HG02588 (cell line): Measurements from ENCODE around the gene EBI3.
"Not testable (repeated sequence)": the region's sequence is repeated elsewhere in the genome, so short reads cannot be mapped to it uniquely, and the experiment has no call there.

Source experiments
- ATAC-seq: cut with Tn5 transposase; IDR thresholded peaks from one replicate; pipeline ENCODE4 v1.9.1; 2021; ENCODE audit warnings: mild to moderate bottlenecking, moderate library complexity; ENCODE audit not compliant: unreplicated experiment

The EBI3 gene

DNA sequence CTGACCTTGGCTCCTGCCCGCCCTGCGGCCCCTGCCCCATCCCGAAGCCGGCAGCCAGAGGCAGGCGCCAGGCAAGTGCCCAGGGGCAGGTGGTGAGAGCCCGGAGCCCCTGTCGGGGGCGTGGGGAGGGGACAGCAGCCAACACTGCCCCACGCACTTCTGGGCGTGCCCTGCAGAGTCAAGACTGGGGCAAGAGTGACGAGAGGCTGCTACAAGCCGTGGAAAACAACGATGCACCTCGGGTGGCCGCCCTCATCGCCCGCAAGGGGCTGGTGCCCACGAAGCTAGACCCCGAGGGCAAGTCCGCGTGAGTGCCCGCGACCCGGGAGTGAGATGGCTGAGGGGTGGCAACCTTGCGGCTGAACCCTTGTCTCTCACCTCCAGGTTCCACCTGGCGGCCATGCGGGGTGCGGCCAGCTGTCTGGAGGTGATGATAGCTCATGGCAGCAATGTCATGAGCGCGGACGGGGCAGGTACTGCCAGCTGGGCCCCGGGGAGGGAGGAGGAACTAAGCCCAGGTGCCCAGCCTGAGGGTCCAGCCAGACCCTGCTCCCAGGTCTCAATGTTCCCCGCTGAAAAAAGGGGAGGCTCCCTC is 29.5 kb upstream of the EBI3 start:
- no peak for ATAC-seq

DNA sequence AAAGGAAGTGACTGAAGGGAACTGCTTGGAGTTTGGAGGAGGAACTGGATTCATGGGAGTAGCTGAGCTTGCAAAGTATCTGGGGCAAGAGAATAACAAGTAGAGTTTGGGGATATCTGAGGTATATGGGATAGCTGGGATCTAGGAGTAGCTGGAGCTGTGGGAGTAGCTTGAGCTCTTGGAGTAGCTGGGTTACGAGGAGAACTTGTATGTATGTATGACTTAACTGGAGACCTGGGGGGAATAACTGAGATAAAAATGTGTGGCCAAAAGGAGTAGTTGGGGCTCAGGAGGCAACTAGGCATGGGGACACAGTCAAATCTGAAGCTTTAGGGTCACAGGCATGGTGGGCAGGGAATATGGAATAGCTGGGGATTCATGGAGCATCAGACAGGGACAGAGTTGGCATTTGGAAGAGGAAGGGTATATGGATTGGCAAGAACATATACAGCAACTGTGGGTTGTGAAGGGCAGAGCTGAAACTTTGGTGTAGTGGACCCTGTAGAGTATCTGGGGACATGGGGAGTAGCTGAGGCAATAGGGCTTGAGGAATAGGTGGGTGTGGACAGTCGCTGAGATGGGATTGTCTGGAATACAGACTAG is 28.3 kb upstream of the EBI3 start:
- no peak for ATAC-seq

DNA sequence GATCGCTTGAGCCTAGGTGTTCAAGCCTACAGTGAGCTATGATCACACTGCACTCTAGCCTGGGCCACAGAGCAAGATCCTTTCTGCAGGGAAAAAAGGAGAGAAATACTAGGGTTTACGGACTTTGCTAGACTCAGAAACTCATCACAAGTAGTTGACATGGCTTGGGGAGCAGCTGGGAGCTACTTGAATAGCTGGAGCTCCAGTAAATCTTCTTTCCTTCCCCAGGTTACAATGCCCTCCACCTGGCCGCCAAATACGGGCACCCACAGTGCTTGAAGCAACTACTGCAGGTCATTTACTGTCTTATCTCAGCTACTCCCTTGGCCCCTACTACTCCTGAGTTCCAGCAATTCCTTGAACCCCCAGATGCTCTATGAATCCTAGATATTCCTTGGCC is 27.5 kb upstream of the EBI3 start:
- ATAC-seq, result no peak

DNA sequence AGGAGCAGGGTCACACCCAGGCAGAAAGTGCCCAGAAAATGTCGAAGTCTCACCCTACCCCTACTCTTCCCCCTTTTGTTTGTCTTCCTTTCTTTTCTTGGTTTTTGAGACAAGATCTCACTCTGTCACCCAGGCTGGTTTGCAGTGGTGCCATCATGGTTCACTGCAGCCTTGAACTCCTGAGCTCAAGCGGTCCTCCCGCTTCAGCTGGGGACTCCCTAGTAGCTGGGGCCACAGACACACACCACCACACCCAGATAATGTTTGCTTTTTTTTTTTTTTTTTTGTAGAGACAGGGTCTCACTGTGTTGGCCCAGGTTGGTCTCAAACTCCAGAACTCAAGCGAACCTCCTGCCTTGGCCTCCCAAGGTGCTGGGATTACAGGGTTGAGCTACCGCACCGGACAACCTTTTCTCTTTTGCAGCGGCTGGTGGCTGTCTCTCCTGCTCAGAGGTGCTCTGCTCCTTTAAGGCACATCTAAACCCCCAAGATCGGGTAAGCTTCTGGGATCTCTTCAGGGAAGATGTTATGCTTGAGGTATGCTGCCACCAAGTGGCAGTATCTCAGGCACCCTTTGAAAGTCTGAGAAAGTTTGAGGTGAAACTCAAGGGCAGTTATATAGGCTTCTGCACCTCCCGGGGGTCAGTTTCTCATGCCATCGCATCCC is 22.4 kb upstream of the EBI3 start:
- no peak for ATAC-seq

DNA sequence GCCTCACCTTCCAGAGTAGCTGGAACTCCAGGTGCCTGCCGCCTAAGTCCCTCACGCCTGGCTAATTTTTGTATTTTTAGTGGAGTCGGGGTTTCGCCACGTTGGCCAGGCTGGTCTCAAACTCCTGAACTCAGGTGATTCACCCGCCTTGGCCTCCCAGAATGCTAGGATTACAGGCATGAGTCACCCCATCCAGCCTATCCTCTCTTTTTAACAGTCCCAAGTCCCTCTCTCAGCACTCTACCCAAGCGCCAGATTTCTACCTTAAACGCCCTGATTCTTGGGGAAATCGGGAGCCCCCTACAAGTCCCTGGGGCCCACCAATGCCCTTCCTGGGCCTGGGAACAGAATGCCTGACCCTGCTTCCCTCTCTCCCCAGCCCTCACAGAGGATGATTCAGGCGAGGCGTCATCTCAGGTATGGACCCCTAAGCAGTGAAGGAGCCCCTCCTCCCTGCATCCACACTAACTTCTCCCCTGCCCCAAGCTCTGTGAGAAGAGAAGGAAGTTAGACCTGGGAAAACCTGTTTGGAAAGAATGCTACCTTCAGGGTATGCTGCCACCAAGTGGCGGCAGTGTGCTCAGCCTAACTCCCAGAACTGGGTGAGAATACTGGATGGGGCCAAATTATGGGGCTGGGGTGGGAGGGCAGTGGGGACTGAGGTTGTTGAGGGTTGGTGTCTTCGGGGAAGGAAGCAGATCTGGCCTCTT is 20.8 kb upstream of the EBI3 start:
- ATAC-seq, result no peak

DNA sequence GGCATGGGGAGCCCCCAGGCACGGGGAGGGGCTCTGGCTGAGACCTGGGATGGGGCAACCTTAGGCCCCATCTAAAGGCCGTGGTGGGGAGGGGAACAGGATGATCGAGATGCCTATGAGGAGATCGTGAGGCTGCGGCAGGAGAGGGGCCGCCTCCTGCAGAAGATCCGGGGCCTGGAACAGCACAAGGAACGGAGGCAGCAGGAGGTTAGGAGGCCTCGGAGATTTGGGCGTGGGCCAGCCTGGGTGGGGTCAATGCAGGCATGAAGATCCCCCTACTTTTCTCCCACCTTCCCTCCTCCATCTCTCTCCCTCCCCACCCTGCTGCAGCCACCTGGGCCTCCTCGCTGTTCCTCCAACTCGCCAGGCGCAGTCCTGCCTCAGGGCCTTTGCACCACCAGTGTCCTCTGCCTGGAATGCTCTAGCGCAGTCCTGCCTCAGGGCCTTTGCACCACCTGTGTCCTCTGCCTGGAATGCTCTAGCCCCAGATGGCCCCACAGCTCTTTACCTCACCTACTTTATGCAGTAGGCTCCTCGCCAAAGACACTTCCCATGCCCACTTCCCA is 19.1 kb upstream of the EBI3 start:
- ATAC-seq, result no peak

DNA sequence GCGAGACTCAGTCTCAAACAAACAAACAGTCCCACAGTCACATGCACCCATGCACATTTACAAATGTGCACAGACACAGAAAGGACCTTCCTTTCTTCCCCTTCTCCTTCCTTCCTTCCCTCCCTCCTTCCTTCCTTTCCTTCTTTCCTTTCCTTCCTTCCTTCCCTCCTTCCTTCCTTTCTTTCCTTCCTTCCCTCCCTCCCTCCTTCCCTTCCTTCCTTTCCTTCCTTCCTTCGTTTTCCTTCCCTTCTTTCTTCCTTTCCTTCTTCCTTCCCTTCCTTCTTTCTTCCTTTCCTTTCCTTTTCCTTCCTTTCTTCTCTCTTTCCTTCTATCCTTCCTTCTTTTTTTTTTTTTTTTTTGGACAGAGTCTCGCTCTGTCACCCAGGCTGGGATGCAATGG is 16.2 kb upstream of the EBI3 start:
- ATAC-seq, result no peak

DNA sequence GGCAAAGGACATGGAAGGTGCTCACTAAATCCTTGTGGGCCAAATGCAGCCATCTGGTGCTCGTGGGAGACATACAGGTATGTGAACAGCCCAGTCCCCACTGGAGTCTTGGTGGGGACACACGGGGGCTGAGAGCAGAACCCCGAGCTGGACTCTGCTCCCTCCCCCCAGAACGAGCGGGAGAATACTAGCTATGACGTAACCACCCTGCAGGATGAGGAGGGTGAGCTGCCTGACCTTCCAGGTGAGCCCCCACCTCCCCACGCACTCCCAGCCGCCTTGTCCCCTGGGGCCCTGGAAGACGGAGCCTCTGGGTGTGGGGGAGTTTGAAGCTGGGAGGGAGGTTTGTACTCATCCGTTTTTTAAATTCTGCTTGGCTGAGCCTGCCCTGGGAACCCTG is 13.5 kb upstream of the EBI3 start:
- no peak for ATAC-seq

DNA sequence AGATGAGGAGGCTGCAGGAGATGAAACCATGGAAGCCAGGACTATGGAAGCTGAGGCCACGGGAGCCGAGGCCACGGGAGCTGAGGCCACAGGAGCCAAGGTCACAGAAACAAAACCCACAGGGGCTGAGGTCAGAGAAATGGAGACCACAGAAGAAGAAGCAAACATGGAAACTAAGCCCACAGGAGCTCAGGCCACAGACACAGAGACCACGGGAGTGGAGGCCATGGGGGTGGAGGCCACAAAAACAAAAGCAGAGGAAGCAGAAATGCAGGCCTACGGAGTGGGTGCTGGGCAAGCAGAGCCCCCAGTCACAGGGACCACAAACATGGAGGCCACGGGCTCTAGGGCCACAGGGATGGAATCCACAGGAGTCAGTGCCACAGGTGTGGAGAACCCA is 12.5 kb upstream of the EBI3 start:
- ATAC-seq, result no peak

DNA sequence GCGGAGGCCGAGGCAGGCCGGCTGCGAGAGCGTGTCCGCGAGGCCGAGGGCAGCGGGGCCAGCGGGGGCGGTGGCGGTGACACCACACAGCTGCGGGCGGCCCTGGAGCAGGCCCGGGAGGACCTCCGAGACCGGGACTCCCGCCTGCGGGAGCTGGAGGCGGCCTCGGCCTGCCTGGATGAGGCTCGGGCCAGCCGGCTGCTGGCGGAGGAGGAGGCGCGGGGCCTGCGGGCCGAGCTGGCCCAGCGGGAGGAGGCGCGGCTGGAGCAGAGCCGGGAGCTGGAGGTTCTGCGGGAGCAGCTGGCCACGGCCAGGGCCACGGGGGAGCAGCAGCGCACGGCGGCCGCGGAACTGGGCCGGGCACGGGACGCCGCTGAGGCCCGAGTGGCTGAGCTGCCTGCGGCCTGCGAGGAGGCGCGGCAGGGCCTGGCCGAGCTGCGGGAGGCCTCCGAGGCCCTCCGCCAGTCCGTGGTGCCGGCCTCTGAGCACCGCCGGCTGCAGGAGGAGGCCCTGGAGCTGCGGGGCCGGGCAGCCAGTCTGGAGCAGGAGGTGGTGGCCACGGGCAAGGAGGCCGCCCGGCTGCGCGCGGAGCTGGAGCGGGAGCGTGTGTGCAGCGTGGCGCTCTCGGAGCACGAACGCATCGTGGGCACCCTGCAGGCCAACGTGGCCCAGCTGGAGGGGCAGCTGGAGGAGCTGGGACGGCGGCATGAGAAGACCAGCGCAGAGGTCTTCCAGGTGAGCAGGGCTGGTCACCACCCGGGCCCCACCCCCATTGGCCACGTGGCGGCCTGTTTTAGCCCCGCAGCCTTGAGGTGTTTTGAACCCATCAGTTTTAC is 11.7 kb upstream of the EBI3 start:
- ATAC-seq, result no peak

DNA sequence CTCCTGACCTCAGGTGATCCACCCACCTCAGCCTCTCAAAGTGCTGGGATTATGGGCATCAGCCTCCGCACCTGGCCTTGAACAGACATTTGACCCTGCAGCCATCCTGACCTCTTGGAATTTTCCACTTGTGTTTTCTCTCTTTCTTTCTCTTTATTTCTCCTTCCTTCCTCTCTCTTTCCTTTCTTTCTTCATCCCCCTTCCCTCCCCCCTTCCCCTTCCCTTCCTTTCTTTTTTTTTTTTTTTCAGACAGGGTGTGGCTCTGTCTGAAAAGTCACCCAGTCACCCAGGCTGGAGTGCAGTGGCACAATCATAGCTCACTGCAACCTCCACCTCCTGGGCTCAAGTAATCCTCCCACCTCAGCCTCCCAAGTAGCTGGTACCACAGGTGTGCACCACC is 10.8 kb upstream of the EBI3 start:
- ATAC-seq, result not testable (repeated sequence)

DNA sequence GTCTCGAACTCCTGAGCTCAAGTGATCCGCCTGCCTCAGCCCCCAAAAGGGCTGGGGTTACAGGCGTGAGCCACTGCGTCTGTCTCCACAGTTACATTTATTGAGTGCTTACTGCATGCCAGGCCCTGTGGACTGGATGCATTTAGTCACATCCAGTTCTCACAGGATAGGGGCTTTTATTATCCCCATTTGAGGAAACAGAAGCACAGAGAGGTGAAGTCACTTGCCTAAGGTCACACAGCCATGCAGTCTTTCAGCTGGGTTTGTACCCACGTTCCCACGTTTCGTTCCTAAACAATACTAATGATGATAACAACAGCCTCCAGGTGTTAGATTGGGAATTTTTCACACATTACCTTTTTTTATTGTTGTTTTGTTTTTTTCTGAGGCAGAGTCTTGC is 9.1 kb upstream of the EBI3 start:
- ATAC-seq, result no peak

DNA sequence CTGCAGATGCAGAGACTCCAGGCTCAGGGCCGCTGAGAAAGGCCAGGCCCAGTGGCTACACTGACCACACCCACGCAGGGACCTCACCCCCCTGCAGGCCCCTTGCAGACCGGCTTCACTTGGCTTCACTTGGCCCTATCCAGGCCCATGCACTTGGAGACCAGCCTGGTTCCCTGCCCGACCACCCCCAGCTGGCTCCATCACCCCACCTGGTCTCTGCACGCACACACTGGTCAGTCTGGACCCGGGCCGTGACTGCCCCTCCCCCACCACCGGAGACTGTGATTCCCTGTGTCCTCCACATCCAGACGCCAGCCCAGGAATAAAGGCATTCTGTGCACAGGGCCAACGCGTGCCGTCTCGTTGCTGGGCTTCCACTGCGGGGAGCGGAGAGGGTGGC is 4.9 kb upstream of the EBI3 start:
- ATAC-seq, result no peak

DNA sequence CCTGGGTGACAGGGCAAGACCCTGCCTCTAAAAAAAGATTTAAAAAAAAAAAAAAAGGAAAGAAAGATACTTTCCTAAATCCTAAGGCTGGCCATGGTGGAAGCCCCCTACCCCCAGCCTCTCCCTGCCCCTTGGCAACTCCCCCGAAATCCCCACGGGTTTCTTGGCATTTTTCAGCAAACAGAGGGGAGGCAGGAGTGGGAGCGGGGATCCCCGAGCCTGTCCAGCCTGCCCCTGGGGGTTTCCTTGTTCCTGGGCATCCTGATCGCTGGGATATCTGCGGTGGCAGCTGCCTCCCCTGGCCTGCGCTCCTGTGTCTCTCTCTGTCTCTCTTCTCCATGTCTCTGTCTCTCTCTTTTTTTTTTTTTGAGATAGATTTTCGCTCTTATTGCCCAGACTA is 3.4 kb upstream of the EBI3 start:
- no peak for ATAC-seq

DNA sequence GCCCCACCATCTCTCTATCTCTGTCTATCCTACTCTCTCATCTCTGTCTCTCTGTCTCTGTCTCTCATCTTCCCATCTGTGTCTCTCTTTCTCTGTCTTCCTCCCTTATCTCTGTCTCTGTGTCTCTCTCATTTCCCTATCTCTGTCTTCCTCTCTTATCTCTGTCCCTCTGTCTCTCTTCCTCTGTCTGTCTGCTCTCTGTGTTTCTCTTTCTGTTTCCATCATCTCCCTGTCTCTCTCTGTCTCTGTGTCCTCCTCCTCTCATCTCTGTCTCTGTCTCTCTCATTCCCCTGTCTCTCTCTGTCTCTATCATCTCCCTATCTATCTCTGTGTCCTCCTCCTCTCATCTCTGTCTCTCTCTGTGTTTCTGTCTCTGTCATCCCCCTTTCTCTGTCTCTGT is 1.6 kb upstream of the EBI3 start:
- ATAC-seq, result no peak

DNA sequence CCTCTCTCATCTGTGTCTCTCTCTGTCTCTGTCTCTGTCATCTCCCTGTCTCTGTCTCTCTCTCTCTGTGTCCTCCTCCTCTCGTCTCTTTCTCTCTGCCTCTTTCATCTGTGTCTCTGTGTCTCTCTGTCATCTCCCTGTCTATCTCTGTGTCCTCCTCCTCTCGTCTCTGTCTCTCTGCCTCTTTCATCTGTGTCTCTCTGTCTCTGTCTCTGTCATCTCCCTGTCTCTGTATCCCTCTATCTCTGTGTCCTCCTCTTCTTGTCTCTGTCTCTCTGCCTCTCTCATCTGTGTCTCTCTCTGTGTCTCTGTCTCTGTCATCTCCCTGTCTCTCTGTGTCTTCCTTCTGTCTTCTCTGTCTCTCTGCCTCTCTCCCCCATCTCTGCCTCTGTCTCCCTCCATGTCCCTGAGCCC is 551 bp upstream of the EBI3 start:
- ATAC-seq, result no peak

DNA sequence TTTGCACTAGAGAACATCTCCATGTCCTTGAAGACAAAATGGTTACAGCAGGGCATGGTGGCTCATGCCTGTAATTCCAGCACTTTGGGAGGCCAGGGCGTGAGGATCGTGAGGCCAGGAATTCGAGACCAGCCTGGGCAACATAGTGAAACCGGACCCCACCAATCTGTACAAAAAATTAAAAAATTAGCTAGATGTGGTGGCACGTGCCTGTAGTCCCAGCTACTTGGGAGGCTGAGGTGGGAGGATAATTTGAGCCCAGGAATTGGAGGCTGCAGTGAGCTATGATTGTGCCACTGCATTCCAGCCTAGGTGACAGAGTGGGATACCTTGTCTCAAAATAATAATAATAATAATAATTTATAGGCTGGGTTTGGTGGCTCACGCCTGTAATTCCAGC is 914 bp downstream of the EBI3 start:
- not testable (repeated sequence) for ATAC-seq

DNA sequence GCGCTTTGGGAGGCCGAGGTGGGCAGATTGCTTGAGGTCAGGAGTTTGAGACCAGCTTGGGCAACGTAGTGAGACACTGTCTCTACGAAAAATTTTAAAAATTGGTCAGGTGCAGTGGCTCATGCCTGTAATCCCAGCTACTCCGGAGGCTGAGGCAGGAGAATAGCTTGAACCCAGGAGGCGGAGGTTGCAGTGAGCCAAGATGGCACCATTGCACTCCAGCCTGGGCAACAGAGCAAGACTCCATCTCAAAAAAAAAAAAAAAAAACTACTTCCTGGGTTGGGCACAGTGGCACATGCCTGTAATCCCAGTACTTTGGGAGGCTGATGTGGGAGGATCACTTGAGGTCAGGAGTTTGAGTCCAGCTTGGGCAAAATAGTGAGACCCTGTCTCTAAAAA is 2.2 kb downstream of the EBI3 start:
- not testable (repeated sequence) for ATAC-seq

DNA sequence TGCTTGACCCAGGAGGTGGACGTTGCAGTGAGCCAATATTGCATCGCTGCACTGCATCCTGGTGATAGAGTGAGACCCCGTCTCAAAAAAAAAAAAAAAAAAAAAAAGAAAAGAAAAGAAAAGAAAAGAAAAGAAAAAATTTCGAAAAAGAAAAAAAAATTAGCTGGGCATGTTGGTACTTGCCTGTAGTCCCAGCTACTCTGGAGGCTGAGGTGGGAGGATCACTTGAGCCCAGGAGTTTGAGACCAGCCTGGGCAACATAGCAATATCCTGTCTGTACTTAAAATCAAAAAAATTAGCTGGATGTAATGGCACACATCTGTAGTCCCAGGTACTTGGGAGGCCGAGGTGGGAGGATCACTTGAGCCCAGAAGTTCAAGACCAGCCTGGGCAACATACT is 2.8 kb downstream of the EBI3 start:
- ATAC-seq, result not testable (repeated sequence)

DNA sequence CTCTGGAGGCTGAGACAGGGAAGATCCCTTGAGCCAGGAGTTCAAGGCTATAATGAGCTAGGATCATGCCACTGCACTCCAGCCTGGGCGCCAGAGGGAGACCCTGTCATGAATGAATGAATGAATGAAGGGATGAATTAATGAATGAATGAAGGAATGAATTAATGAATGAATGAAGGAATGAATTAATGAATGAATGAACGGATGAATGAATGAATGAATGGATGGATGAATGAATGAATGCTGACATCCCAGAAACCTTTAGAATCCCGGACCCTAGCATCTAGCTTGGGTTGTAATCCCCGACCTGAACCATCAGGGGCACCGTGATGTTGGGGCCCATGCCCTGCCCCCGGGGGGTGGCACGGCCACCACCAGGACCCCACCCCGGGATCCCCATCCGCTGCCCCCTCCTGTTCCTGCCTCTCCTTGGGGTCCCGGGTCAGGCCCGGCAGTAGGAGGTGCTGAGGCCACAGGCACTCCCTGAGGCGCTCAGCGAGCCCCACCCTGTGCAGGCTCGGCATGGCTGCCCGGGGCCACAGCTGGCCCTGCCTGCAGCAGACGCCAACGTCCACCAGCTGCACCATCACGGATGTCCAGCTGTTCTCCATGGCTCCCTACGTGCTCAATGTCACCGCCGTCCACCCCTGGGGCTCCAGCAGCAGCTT is 3.4 kb downstream of the EBI3 start:
- no peak for ATAC-seq
